HepG2 (cell line): ENCODE results near the gene MON1A.

ENCODE experiments used
- CHD4 ChIP-seq: fragments of 200-600 bp; sonication (generic); IDR thresholded peaks from 2 replicates; pipeline ENCODE4 v1.7.0; 2017; ENCODE audit warnings: mild to moderate bottlenecking, low read length, borderline replicate concordance
- CTCF ChIP-seq: sonication (generic); formaldehyde crosslinking; IDR thresholded peaks from 2 replicates; pipeline ENCODE4 v1.5.0; 2020; ENCODE audit warnings: mild to moderate bottlenecking, missing genetic modification reagents, moderate library complexity
- FOXJ3 ChIP-seq: sonication (generic); formaldehyde crosslinking; IDR thresholded peaks from 2 replicates; pipeline ENCODE4 v1.4.0; 2020; ENCODE audit warnings: missing genetic modification reagents, mild to moderate bottlenecking, borderline replicate concordance
- MEIS2 ChIP-seq: sonication (generic); formaldehyde crosslinking; IDR thresholded peaks from 2 replicates; pipeline ENCODE4 v1.9.0; 2021; ENCODE audit warnings: mild to moderate bottlenecking, missing genetic modification reagents
- MYC ChIP-seq: sonication (generic); formaldehyde crosslinking; IDR thresholded peaks from 2 replicates; pipeline ENCODE4 v1.9.0; 2021; ENCODE audit warnings: missing genetic modification reagents, borderline replicate concordance
- POLR2A ChIP-seq, 2 experiments: IDR thresholded peaks; 2 replicates each; pipeline ENCODE4 v1.6.1; 2011; ENCODE audit warnings: low read depth in 2 of 2, low read length in 2 of 2, mild to moderate bottlenecking in 1 of 2, moderate library complexity in 1 of 2; ENCODE audit not compliant: insufficient read depth in 1 of 2
- SRF ChIP-seq: IDR thresholded peaks from 2 replicates; pipeline ENCODE4 v1.6.1; 2011; ENCODE audit warnings: mild to moderate bottlenecking, low read depth, low read length, moderate library complexity
- TRIM22 ChIP-seq: fragments of 450-650 bp; IDR thresholded peaks from 2 replicates; pipeline ENCODE4 v1.6.1; 2017
- ZBTB1 ChIP-seq: sonication (generic); formaldehyde crosslinking; IDR thresholded peaks from 2 replicates; pipeline ENCODE4 v1.4.0; 2020; ENCODE audit warnings: missing genetic modification reagents, borderline replicate concordance
- ZFP1 ChIP-seq: IDR thresholded peaks from 2 replicates; pipeline ENCODE4 v1.6.1; 2016
- ZNF121 ChIP-seq: sonication (generic); formaldehyde crosslinking; IDR thresholded peaks from 2 replicates; pipeline ENCODE4 v1.5.0; 2020; ENCODE audit warnings: mild to moderate bottlenecking, missing genetic modification reagents
- TF ChIP-seq, protein P1 (sequence below): IDR thresholded peaks from 2 replicates; pipeline ENCODE4 v1.6.1; 2012; ENCODE audit warnings: low read length, improper control_type of control experiment
- TF ChIP-seq, protein P2 (sequence below): sonication (generic); formaldehyde crosslinking; IDR thresholded peaks from 2 replicates; pipeline ENCODE4 v1.4.0; 2020; ENCODE audit warnings: mild to moderate bottlenecking, missing genetic modification reagents

GRCh38 chr3:49903451-49904424 lies 25.9 kb downstream of the MON1A start, which contains the start of gene MST1R:
- peak; percentile 27; the same call in 1 of the 2 replicates for TF ChIP-seq MYC (CRISPR knock-in tag)
- no peak for TF ChIP-seq MEIS2
- TF ChIP-seq ZFP1 = no peak
- TF ChIP-seq CHD4 = no peak
- TF ChIP-seq FOXJ3 (CRISPR knock-in tag) = no peak
- no peak for TF ChIP-seq SRF
- no peak for TF ChIP-seq ZNF121 (CRISPR knock-in tag)
- TF ChIP-seq CTCF (CRISPR knock-in tag) = no peak
- TF ChIP-seq POLR2A (IDR thresholded peaks at IDR 0.05; ENCODE audit: insufficient read depth in 1 of 2, low read depth in 2 of 2, low read length in 2 of 2) = no peak
- TF ChIP-seq TRIM22 = no peak
- no peak for TF ChIP-seq ZBTB1 (CRISPR knock-in tag)
- TF ChIP-seq, protein P1, sequence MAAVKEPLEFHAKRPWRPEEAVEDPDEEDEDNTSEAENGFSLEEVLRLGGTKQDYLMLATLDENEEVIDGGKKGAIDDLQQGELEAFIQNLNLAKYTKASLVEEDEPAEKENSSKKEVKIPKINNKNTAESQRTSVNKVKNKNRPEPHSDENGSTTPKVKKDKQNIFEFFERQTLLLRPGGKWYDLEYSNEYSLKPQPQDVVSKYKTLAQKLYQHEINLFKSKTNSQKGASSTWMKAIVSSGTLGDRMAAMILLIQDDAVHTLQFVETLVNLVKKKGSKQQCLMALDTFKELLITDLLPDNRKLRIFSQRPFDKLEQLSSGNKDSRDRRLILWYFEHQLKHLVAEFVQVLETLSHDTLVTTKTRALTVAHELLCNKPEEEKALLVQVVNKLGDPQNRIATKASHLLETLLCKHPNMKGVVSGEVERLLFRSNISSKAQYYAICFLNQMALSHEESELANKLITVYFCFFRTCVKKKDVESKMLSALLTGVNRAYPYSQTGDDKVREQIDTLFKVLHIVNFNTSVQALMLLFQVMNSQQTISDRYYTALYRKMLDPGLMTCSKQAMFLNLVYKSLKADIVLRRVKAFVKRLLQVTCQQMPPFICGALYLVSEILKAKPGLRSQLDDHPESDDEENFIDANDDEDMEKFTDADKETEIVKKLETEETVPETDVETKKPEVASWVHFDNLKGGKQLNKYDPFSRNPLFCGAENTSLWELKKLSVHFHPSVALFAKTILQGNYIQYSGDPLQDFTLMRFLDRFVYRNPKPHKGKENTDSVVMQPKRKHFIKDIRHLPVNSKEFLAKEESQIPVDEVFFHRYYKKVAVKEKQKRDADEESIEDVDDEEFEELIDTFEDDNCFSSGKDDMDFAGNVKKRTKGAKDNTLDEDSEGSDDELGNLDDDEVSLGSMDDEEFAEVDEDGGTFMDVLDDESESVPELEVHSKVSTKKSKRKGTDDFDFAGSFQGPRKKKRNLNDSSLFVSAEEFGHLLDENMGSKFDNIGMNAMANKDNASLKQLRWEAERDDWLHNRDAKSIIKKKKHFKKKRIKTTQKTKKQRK = no peak
- TF ChIP-seq, protein P2, sequence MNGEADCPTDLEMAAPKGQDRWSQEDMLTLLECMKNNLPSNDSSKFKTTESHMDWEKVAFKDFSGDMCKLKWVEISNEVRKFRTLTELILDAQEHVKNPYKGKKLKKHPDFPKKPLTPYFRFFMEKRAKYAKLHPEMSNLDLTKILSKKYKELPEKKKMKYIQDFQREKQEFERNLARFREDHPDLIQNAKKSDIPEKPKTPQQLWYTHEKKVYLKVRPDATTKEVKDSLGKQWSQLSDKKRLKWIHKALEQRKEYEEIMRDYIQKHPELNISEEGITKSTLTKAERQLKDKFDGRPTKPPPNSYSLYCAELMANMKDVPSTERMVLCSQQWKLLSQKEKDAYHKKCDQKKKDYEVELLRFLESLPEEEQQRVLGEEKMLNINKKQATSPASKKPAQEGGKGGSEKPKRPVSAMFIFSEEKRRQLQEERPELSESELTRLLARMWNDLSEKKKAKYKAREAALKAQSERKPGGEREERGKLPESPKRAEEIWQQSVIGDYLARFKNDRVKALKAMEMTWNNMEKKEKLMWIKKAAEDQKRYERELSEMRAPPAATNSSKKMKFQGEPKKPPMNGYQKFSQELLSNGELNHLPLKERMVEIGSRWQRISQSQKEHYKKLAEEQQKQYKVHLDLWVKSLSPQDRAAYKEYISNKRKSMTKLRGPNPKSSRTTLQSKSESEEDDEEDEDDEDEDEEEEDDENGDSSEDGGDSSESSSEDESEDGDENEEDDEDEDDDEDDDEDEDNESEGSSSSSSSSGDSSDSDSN (CRISPR knock-in tag) = no peak; the same call in 1 of the 2 replicates
